ENCODE results near the gene RUFY3.
"Not testable (repeated sequence)": the region's sequence is repeated elsewhere in the genome, so short reads cannot be mapped to it uniquely, and the experiment has no call there.

Gene RUFY3

GRCh38 chr4:70793626-70794025, 71.9 kb downstream of the RUFY3 start:
- DNase-seq, result no peak

GRCh38 chr4:70801265-70801809, 79.6 kb downstream of the RUFY3 start:
- no peak for DNase-seq

GRCh38 chr4:70802928-70803580, 81.3 kb downstream of the RUFY3 start:
- DNase-seq, result no peak

- no peak for DNase-seq
These were observed 86.4 kb downstream of the RUFY3 start for GRCh38 chr4:70808151-70808550.

- no peak for DNase-seq
These were observed 93.6 kb downstream of the RUFY3 start for GRCh38 chr4:70815370-70815769.

GRCh38 chr4:70816894-70817293, 95.1 kb downstream of the RUFY3 start:
- DNase-seq, result no peak

GRCh38 chr4:70818173-70818855, 96.5 kb downstream of the RUFY3 start:
- DNase-seq, result no peak

- DNase-seq, result no peak
These were observed 97.2 kb downstream of the RUFY3 start for GRCh38 chr4:70818921-70819320.

- DNase-seq, result no peak
These were observed 107.3 kb downstream of the RUFY3 start for GRCh38 chr4:70829015-70829414.

GRCh38 chr4:70829492-70829891, 107.7 kb downstream of the RUFY3 start:
- DNase-seq, result no peak

GRCh38 chr4:70830054-70830453, 108.3 kb downstream of the RUFY3 start:
- no peak for DNase-seq

- DNase-seq, result no peak
These were observed 109.5 kb downstream of the RUFY3 start for GRCh38 chr4:70831293-70831692.

GRCh38 chr4:70833675-70834074, 111.9 kb downstream of the RUFY3 start:
- no peak for DNase-seq

- no peak for DNase-seq
These were observed 114.3 kb downstream of the RUFY3 start for GRCh38 chr4:70836081-70836480.

GRCh38 chr4:70838204-70838603, 116.4 kb downstream of the RUFY3 start:
- no peak for DNase-seq

GRCh38 chr4:70838666-70839588, 117.2 kb downstream of the RUFY3 start:
- DNase-seq, result peak; percentile 53

GRCh38 chr4:70839589-70840093, 117.9 kb downstream of the RUFY3 start, which contains the start of gene GRSF1:
TSS of gene GRSF1 (minus strand) at chr4:70839890. CDS start at chr4:70839827, 63 bp downstream.
- DNase-seq, result peak; percentile 53 to 92

- DNase-seq, result not testable (repeated sequence)
These were observed 118.4 kb downstream of the RUFY3 start for GRCh38 chr4:70840137-70840536.

GRCh38 chr4:70840631-70841030, 118.9 kb downstream of the RUFY3 start:
- DNase-seq, result not testable (repeated sequence)

- DNase-seq, result no peak
These were observed 119.4 kb downstream of the RUFY3 start for GRCh38 chr4:70841211-70841610.

- no peak for DNase-seq
These were observed 120.2 kb downstream of the RUFY3 start for GRCh38 chr4:70841951-70842350.

- no peak for DNase-seq
These were observed 121.1 kb downstream of the RUFY3 start for GRCh38 chr4:70842761-70843435.
